Measurements from ENCODE around the gene LPGAT1.

LPGAT1 gene

DNA sequence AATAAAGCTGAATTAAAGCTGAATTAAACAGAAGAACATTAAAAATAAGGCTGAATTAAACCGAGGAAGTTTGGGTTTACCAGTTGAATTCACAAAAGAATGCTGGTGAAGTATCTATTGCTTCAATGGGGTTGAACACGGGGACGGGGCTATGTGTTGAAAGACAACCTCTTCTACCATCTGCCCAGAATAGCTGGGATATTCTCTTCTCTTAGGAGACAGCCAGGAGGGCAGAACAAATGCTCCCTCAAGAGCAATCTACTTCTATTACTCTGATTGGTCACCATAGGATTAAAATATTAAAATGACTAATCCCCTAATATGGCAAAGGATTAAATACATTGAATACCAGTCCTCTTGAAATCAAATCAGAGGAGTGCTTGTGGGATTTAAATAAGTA, 68.4 kb downstream of the LPGAT1 start:
- DNase-seq (ENCODE audit: low spot score) = no peak

- no peak for DNase-seq (ENCODE audit: low spot score)
Measured at GRCh38 chr1:211761400-211761799, 69.2 kb downstream of the LPGAT1 start.

GRCh38 chr1:211756471-211757020, 74.0 kb downstream of the LPGAT1 start:
- DNase-seq (ENCODE audit: low spot score) = no peak

- DNase-seq (ENCODE audit: low spot score) = no peak
Measured at GRCh38 chr1:211753649-211754251, 76.8 kb downstream of the LPGAT1 start.

- DNase-seq (ENCODE audit: low spot score) = no peak
Measured at GRCh38 chr1:211752951-211753486, 77.5 kb downstream of the LPGAT1 start.

- DNase-seq (ENCODE audit: low spot score) = no peak
Measured at GRCh38 chr1:211752317-211752716, 78.2 kb downstream of the LPGAT1 start.

DNA sequence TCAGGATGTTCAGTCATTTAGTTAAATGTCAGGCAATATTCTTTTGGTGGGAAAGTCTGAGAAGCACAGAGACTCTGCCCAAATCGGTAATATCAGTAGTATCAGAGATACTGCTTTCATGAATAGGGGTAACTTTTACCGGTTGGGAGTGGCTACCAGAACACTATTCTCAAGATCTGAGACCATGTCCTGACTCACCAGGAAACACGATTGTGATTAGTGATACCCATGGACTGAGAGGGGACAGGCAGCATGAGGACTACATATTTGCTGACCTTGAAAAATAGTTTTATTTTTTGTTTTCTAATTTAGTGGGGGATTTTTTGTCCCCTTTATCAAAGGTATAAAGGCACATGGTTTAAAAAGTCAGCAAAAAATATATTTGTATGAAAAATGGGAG, 79.1 kb downstream of the LPGAT1 start:
- DNase-seq (ENCODE audit: low spot score) = no peak

DNA sequence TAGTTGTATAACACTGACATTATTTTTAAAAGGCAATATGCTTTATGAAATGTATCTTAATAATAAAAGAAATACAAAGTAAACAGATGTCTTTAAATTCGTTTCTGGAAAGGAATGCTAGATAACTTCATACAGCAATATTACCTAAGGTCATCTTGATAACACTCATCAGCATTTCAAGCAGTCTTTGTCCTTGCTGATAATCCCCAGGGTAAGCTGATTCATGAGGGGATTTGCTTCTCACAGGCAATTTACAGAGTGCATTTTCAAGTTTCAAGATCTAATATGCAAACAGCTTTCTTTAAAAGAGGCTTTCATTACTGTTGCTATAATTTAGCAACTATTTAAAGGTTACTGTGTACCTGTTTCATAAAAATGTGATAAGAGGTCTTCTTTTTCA, 80.0 kb downstream of the LPGAT1 start:
- DNase-seq (ENCODE audit: low spot score) = no peak

- no peak for DNase-seq (ENCODE audit: low spot score)
Measured at GRCh38 chr1:211749251-211749650, 81.3 kb downstream of the LPGAT1 start.

DNA sequence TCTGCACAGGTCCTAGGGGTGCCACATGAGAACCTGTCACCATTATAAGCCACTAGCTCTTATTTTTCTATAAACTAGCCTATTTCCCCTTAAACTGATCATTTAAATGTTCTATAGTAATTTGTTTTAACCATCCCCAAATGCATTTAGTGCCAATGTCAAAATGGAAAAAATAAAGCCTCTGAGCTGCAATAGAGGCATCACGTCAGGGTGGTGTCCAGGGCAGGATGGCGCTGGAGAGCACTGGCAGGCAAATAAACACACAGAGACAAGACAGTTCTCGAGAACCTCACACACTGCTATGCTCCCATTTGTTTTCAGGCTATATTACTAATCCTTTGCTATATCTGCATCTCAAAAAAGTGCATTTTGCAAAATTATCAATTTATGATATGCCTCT, 81.8 kb downstream of the LPGAT1 start:
- no peak for DNase-seq (ENCODE audit: low spot score)

- no peak for DNase-seq (ENCODE audit: low spot score)
Measured at GRCh38 chr1:211742889-211743529, 87.6 kb downstream of the LPGAT1 start.

GRCh38 chr1:211742272-211742671, 88.3 kb downstream of the LPGAT1 start:
- peak; percentile 80 for DNase-seq (ENCODE audit: low spot score)

- DNase-seq (ENCODE audit: low spot score) = no peak
Measured at GRCh38 chr1:211741788-211742187, 88.8 kb downstream of the LPGAT1 start.

DNA sequence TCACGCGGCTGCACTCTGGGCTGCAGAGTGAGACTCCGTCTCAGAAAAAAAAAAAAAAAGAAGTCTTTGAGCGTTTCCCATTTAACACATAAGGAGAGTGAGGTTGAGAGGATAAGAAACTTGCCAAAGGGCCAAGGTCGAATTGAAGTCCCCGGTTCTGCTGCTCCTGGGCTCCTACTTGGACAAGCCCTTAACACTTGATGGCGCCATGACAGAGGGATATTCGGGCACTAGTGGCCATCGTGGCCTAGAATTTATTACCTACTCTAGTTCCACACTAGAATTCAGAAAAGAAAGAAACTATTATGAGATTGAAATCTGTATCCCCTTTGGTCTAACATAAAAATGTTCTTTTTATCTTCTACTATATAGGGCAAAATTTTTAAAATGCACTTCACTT, 89.4 kb downstream of the LPGAT1 start:
- DNase-seq (ENCODE audit: low spot score) = no peak

DNA sequence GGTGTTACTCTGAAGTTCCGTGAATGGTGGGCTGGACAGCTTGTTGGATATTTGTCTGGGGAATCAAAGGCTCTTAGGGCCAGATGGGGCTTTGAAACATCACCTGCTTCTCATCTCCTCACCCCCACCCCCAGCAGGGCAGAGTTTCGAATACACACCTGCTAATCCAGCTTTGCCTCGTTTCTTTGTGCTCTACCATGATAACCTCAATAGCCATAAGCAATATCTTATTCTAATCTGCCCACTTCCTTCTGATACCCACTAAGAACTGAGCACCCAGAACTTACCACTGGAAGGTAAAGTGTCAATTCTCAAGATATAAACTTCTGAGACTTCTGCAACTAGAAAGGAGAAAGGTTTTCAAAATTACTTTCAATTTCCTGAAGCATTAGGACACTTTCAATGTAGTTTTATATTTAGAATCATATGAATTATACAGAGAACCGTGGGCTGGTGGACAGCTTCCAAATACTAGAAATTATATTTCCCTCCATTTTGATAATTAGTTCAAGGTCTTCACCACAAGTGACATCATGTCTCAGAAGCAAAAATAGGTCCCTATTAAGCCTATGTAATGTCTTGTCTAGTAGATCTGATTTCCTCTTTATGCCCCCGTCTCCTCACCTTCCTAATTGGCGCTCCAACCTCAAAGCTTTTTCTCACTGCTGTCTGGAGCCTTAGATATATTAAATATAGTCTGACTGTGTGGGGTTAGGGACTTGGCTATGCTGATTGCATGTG, 90.7 kb downstream of the LPGAT1 start:
- DNase-seq (ENCODE audit: low spot score) = no peak

- DNase-seq (ENCODE audit: low spot score) = no peak
Measured at GRCh38 chr1:211738691-211739301, 91.8 kb downstream of the LPGAT1 start.

DNA sequence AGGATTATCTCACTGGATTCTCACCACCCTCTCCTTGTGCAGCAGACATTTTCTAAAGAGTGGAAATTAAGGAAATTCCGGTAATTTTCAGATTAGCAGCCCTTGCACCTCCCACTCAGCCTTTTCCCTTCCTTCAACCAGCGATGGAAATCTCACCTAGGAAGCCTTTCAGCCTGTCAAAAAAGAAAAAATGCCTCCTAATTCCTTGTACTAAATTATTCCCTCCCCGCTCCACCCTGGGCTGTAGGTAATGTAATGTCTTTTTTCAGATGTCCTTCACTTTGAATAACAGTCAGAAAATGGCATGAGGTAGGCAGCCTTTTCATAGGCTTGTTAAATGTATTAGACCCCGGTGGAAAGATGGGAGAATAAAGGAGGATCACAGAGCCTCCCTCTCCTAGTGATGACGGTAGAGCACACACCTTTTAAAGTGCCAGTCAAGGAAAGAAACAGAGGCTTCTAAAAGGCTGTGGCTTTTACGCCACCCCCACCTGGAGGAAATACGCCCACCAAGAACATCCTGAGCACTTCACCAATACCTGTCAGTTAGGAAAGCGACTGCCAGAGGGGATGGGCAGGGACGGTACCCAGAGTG, 92.4 kb downstream of the LPGAT1 start:
- no peak for DNase-seq (ENCODE audit: low spot score)

- DNase-seq (ENCODE audit: low spot score) = peak; percentile 92
Measured at GRCh38 chr1:211737115-211738035, 93.2 kb downstream of the LPGAT1 start.

- DNase-seq (ENCODE audit: low spot score) = peak; percentile 82
Measured at GRCh38 chr1:211736351-211736915, 94.1 kb downstream of the LPGAT1 start.

Measured in globus pallidus (tissue), 1 donor.